Measurements from ENCODE around the gene LETM1.

The LETM1 gene

GRCh38 chr4:1783970-1784369 is 72.0 kb downstream of the LETM1 start:
- no peak for TF ChIP-seq CTCF (IDR thresholded peaks at IDR 0.05)
- DNase-seq (ENCODE audit: low spot score), result no peak
- no peak overlapping the region for H3K27ac ChIP-seq
- no peak overlapping the region for H3K4me3 ChIP-seq

GRCh38 chr4:1783015-1783414 is 72.9 kb downstream of the LETM1 start:
- H3K4me3 ChIP-seq, result no peak overlapping the region
- TF ChIP-seq CTCF (IDR thresholded peaks at IDR 0.05), result no peak
- no peak for DNase-seq (ENCODE audit: low spot score)

GRCh38 chr4:1780435-1780834 is 75.5 kb downstream of the LETM1 start:
- H3K4me3 ChIP-seq, result no peak overlapping the region
- no peak for TF ChIP-seq CTCF (IDR thresholded peaks at IDR 0.05)
- no peak overlapping the region for H3K27ac ChIP-seq
- DNase-seq (ENCODE audit: low spot score), result no peak

More at GRCh38 chr4:1783015-1783414, 72.9 kb downstream of the LETM1 start:
- H3K27ac ChIP-seq, result no peak overlapping the region

GRCh38 chr4:1779588-1780382 is 76.2 kb downstream of the LETM1 start:
- no peak for DNase-seq (ENCODE audit: low spot score)
- Histone ChIP-seq H3K27ac (no peak overlapping the region), H3K4me3 (no peak overlapping the region)
- TF ChIP-seq CTCF (IDR thresholded peaks at IDR 0.05), result no peak

GRCh38 chr4:1778642-1779392 is 77.1 kb downstream of the LETM1 start:
- no peak for DNase-seq (ENCODE audit: low spot score)
- Histone ChIP-seq H3K27ac (no peak overlapping the region), H3K4me3 (no peak overlapping the region)
- no peak for TF ChIP-seq CTCF (IDR thresholded peaks at IDR 0.05)

- no peak for TF ChIP-seq CTCF (IDR thresholded peaks at IDR 0.05)
- no peak for DNase-seq (ENCODE audit: low spot score)
Observed at GRCh38 chr4:1777822-1778641, 77.9 kb downstream of the LETM1 start.

More at GRCh38 chr4:1777822-1778641, 77.9 kb downstream of the LETM1 start:
- no peak overlapping the region for H3K4me3 ChIP-seq
- no peak overlapping the region for H3K27ac ChIP-seq
